G401 (cell line): Measurements from ENCODE around the gene REPS1. TPM values are rescaled to one million over a fixed set of nuclear protein-coding genes. Genes with fewer than 3 reads are reported as not detected.
"Not testable (repeated sequence)": the region's sequence is repeated elsewhere in the genome, so short reads cannot be mapped to it uniquely, and the experiment has no call there.

Source experiments
- DNase-seq: peaks from one replicate; pipeline ENCODE4 v3.0.0-alpha.2; 2015; ENCODE audit warnings: low spot score
- in situ Hi-C: cut with HindIII; loops from 2 replicates; pipeline ENCODE4 v1.10.0; 2016; ENCODE audit warnings: low sequenced_read_pairs, mixed read lengths
- total RNA-seq: library from RNA; depleted of rRNA; stranded (reverse); fragments of >200 nt; shearing (Covaris generic); gene quantifications from 2 replicates; pipeline ENCODE4 v1.2.3, GENCODE V29; 2014

Gene REPS1
- total RNA-seq, 1 experiment from 2014 or later = 46.0 TPM

DNA sequence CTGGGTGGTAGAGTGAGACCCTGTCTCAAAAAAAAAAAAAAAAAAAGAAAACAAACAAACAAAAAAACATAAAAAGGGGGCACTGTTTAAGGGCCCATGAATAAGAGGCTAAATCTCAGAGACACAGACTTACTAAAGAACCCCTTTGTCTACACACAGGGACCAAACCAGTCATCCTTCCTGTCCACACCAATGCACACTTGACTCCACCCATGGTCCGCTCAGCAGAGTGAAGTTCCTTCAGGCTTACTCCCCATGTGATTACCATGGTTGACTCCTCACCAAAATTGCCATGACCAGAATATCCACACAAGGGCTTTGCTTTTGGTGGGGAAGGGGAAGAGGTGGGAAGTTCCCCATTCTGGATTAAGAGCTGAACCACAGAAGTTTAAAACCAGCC lies 19.4 kb upstream of the REPS1 start:
- DNase-seq = no peak
- in situ Hi-C loops = no loop called here

DNA sequence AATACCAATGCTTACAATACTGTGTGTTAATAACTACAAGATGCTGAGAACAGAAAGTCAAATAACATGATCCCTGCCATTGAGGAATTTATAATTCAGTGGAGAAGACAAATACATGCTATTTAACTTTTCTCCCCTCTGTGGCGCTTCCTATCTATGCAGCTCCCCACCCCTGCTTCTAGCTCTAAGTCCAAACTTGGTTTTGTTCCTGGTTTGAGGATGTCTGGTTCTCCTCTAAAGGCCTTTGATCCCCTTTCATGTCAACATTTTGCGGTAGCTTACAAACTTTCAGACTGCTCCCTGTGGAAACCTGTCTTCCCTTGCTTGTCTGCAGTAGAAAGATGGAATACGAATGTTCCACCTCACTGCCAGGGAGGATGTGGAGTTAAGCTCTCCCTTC lies 18.4 kb upstream of the REPS1 start:
- in situ Hi-C loops = no loop called here
- DNase-seq = no peak

DNA sequence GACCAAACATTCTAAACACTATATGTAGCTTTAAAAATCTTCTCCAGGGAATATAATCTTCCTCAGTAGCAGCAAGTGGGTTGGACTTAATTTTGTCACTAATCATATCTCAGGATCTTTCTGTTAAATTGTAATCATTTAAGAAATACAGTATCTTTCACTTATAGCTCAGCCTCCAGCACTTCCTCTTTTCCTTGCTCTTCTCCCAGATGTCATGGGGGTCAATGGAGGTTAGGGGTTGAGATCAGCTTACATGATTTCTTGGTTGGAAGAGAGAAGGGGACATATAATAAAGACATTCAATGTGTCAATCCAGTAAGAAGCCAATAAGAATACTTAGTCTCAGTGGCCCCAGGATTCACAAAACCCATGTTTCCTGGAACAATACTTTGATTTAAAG lies 15.7 kb upstream of the REPS1 start:
- in situ Hi-C loops = no loop called here
- DNase-seq = no peak

DNA sequence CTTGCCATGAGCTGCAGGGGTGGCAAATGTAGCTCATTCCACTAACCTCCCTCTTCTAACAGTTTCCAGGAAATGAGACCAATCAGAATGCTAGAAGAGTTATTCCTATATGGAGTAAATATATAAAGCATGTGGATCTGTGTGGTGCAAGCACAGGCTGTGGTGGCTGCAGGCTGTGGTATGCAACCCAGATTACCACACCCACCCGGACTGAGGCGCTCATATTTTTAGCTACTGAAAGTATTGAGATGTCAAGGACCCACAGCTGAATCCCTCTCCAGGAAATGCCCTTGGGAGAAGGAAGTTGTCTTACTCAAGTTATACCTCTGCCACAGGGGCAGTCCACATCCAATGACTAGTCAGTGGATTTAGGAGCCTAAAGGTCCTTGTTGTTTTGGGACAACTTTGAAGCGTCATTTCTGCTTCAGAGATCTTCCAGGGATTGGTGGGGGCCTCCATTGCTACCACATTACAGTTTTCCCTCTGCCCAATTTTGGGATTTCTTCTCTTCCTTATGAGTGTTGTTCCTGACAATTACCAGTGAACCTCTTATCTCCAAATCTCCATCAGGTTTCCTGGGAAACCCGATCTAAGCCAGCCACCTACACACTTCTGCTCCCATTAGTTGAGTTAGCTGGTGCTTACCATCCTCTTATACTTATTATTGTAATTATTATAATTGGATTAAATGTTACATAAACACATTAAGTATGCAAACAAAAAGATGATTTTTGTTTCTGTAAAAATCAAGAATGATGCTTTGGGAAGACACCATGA lies 12.1 kb upstream of the REPS1 start:
- DNase-seq = no peak
- in situ Hi-C loops = no loop called here

DNA sequence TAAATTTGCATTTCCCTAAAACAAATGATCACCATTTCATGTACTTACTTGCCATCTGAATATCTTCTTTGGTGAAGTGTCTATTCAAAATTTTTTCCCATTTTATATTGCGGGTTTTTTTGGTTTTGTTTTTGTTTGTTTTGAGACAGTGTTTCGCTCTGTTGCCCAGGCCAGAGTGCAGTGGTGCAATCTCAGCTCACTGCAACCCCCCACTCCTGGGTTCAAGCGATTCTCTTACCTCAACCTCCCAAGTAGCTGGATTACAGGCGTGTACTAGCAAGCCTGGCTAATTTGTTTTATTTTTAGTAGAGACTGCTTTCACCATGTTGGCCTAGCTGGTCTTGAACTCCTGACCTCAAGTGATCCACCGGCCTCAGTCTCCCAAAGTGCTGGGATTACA lies 9.1 kb upstream of the REPS1 start:
- DNase-seq = no peak
- in situ Hi-C loops = no loop called here

DNA sequence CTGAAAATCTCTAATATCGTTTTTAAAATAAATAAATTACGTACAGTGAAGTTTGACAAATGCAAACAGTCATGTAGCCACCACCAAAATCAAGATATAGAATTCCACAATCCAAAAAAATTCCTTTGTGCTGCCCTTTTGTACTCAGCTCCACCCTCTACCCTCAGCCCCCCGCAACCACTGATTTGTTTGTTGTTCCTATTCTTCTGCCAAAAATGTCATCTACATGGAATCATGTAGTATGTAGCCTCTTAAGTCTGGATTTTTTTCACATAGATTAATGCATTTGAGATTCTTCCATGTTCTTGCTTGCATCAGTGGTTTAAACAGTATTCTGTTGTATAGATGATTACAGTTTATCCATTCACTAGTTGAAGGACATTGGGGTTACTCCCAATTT lies 8.5 kb upstream of the REPS1 start:
- no peak for DNase-seq
- in situ Hi-C loops = no loop called here

DNA sequence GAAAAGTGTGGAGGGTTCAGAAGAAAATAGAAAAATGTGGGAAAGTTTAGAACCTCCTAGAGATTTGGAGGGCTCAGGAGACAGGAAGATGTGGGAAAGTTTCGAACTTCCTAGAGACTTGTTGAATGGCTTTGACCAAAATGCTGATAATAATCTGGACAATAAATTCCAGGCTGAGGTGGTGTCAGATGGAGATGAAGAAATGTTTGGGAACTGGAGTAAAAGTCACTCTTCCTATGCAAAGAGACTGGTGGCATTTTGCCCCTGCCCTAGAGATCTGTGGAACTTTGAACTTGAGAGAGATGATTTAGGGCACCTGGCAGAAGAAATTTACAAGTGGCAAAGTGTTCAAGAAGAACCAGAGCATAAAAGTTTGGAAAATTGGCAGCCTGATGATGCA lies 5.4 kb upstream of the REPS1 start:
- in situ Hi-C loops, DNase-seq: not testable (repeated sequence)

DNA sequence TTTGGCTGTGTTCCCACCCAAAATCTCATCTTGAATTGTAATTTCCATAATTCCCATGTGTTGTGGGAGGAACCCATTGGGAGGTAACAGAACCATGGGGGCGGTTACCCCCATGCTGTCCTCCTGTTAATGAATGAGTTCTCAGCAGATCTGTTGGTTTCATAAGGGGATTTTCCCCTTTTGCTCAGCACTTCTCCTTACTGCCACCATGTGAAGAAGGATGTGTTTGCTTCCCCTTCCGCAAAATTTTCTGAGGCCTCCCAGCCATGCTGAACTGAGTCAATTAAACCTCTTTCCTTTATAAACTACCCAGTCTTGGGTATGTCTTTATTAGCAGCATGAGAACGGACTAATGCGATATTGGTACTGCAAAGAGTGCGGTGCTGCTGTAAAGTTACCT lies 4.9 kb upstream of the REPS1 start:
- DNase-seq, in situ Hi-C loops: not testable (repeated sequence)

DNA sequence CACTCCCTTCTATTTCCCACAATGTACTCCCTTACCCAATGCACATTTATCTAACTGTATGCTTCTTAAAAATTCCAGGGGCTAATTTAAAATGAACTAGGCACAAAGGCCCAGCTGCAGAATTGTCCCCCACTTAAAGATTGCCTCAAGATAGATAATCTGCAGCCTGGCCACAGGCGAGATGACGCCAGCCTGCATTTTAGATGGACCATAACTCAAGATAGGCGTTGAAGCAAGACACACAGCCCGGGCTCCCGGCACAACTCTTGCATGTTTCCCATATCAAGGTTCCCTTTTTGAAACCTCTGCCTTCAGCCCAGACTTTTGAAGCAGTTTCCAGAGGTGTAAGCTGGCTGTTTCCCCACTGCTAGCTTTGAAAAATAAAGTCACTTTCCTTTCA lies 3.2 kb upstream of the REPS1 start:
- in situ Hi-C loops = no loop called here
- no peak for DNase-seq

DNA sequence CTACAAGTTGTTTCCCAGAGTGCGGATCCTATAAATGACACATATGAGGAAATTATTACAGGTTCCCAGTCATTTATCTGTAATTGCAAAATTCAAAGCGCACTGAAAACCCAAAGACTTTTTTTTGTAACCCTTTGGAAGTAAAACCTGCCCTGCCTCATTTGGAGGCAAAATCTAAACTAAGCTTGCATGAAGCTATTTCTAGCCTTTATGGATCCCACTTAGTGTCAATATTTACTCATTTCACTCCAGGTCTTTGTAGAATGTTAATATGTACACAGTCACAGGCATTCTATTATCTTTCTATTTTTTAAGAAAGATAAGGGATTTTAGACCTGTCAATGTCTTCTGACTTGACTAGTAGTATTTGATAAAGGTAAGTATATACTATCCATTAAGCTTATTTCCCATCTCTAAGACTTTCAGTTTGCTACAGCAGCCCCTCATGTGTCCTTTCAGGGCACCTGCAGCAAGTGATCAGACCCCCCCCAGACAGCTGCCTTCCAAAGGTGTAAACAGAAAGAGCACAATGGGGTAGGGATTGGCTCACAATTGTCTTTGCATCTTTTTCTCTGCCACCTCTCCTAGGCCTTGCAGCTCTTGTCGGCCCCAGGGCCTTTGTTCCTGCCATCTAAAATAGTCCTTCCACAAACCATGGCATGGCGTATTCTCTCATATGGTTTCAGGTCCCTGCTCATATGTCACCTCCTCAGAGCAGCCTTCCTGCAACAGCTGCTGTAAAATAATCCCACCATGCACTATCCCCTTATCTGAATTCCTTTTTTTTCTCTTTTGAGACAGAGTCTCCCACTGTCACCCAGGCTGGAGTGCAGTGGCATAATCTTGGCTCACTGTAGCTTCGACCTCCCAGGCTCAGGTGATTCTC lies 1.3 kb upstream of the REPS1 start:
- DNase-seq = no peak
- in situ Hi-C loops = no loop called here

DNA sequence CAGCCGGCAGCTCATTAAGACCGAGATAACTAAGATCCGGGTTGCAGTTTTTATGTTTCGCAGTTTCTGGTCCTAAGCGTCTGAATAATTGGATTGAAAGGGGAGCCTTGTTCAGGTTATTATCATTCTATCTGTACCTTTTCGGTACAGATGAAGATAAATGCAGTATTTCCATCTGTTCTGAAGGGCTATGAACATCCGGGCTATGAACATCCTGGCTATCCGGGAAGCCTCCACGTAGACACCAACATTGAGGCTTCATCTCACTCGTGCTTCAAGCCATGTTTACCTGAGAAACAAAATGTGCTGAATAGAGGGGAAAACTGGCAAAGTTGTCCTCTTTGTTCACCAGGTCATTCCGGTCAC lies 399 bp upstream of the REPS1 start:
- in situ Hi-C loops = no loop called here
- DNase-seq = no peak

DNA sequence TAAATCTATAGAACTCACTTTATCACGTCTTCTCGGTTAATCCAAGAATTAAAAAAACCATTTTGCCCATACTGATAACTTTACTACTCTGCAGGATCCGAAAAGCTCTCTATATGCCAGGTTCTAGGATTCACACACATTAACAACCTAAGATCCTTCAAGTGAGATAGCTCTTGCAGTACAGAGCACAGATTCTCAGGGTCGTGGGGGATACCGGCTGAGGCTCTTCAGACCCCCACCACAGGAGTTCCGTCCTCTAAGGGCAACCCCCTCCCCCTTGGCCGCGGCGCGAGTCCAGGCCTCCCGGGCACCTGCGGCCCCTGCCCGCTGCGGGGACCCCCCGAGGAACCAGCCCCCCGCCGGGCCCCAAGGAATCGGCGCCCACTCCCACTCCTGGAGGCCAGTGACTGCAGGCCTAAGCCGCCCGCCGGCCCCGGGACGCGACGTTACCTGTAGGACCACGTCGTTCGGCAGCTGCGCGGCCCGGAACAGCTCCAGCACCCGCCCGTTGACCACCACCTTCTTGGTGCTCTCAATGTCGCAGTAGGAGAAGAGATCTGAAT lies 892 bp downstream of the REPS1 start:
- DNase-seq = peak; percentile 19
- in situ Hi-C loops = no loop called here

DNA sequence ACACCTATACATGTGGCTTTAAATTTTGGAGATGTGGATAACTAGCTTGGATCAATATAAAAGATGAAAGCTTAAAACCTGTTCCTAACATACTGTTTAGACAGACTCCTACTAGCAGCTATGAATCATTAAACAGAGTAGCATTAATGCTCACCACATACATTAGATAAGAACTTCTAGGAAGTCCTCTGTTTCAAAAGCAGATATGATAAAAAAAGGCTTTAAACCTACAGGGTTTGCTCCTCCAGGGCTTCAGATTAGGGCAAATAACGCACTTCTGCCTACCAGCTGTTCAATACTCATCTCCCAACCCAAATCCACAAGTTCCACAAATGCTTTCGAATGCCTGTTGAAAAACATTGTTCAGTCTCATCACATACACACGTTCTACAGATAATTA lies 1.5 kb downstream of the REPS1 start:
- in situ Hi-C loops = no loop called here
- DNase-seq = peak; percentile 26

DNA sequence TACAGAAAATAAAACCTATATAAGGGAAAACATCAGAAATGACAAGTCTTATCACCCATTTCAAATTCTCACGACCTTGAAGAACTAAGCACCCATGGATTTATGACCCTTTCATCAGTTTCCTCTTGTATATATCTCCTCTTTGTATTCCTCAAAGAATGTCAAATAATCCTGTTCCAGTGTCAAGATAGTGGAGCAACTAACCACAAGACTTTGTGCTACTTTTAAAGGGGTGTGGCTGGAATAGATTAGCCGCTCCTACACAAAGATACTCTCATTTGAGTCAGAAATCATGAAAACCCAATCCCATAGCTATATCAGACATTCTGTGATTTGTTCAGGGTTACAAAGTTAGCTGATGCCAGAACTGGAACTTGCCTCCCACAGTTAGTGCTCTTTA lies 6.6 kb downstream of the REPS1 start:
- in situ Hi-C loops = no loop called here
- no peak for DNase-seq

DNA sequence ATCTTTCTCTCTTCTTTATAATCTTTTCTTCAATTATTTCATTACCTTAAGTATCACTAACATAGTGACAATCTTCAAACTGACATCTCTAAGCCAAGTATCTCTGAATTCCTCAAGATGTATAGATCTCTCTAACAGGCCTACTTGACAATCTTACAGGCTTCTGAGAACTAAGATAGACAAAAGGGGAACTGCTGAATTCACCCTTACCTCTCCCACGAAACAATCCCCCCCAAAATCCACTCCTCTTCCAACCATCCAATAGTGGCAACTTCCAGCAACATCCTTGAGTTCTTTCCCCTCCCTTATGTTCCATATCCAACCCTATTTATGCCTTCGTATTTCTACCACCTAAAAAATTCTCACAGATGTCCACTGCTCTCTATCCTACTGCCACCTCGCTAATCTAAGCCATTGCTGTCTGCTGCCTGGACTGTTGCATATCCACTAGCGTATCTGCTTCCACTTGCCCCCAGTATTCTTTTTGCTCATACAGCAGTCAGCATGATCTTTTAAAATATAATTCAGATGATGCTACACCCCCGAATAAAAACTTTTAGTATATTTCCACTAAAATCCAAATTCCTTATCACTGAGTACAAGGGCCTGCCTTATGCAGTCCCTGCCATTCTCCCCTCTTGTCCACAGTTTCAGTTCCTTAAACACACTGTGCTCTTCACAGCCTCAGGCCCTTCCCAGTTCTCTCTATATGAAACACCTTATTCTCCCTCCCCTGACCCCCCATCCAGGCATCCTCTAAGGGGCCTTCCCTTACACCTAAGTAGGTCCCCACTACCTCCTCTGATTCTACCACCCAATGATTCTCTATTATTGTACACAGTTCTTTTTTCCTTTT lies 8.0 kb downstream of the REPS1 start:
- in situ Hi-C loops = no loop called here
- DNase-seq = no peak

DNA sequence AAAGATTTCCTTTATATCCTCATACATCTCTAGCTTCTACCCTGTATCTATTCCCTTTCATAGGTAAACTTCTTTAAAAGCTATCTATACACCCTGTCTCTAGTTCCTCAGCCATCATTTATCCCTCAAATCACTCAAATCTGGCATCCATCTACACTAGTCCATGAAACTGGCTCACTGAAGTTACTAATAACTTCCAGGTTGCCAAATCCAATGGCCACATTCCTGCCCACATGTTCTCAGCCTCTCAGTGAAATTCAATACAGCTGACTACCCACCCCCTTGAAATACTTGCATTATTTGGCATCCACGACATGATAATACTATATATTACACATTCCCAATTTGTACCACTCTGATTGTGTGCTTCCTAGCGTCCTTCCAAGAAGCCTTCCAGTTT lies 8.7 kb downstream of the REPS1 start:
- no peak for DNase-seq
- in situ Hi-C loops = no loop called here

DNA sequence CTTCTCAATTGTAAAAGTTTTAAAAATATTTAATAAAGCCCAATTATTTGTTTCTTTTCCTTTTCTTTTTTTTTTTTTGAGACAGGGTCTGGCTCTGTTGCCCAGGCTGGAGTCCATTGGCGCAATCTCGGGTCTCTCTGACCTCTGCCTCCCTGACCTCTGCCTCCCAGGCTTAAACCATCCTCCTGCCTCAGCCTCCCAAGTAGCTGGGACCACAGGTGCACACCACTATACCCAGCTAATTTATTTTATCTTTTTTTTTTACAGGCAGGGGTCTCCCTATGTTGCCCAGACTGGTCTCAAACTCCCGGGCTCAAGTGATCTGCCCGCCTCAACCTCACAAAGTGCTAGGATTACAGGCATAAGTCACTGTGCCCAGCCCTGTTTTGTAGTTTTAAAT lies 9.8 kb downstream of the REPS1 start:
- DNase-seq = no peak
- in situ Hi-C loops = no loop called here

DNA sequence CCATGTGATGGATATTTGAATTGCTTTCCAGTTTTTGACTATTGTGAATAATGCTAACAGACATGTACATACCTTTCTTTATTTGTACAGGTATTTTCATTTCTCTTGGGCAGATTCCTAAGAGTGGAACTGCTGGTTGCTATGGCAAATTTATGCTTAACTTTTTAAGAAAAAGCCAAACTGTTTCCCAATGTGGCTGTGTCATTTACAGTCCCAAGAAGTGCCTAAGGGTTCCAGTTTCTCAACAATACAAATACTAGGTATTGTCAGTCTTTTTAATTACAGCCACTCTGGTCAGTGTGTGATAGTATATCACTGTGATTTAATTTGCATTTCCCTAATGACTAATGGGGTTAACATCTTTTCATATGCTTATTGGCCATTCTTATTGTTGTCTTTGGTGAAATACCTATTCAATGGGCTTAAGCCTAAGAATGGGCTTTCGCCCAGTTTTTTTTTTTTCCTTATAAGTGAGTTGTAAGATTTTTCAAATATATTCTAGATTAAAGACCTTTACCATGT lies 10.3 kb downstream of the REPS1 start:
- in situ Hi-C loops = no loop called here
- no peak for DNase-seq

DNA sequence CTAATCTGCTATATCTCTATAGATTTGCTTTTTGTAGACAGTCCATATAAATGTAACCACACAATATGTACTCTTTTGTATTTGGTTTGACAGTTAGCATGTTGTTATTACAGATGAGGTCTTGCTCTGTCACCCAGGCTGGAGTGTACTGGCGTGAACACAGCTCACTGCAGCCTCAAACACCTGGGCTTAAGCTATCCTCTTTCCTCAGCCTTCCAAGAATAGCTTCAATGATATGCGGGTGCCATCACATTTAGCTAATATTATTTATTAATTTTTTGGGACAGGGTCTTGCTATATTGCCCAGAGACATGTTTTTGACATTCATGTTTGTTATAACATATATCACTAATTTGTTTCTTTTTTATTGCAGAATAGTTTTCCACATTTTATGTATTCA lies 10.8 kb downstream of the REPS1 start:
- DNase-seq = no peak
- in situ Hi-C loops = no loop called here
